H1 (cell line): ENCODE data around the gene ANKRD6. TPM values are rescaled to one million over a fixed set of nuclear protein-coding genes. Genes with fewer than 3 reads are reported as not detected.
A peak's percentile ranks its signal among the peaks of the same experiment; 100 is the strongest.

Experiments
- CTCF ChIA-PET: fragments of 300-600 bp; sonication (Branson Sonifier 250); formaldehyde crosslinking; loops from one replicate; lab custom pipeline; 2021; ENCODE audit not compliant: partially characterized antibody; lab: Charles Lee
- POLR2A ChIA-PET: fragments of 300-600 bp; sonication (Branson Sonifier 250); formaldehyde crosslinking; loops from one replicate; lab custom pipeline; 2021; ENCODE audit warnings: inconsistent platforms; ENCODE audit not compliant: partially characterized antibody; lab: Charles Lee
- DNase-seq, 2 experiments: peaks; one replicate each; pipeline versions ENCODE4 v3.0.0 to v3.0.0-alpha.2; 2010 to 2022; ENCODE audit warnings: low spot score in 2 of 2, low read depth in 1 of 2, mixed read lengths in 1 of 2
- FAIRE-seq: peaks from 2 replicates; lab custom pipeline; 2011; peaks lifted over from hg19 to GRCh38; lab: Jason Lieb, UNC
- H2AFZ ChIP-seq: 2 replicates; pipeline ENCODE4 v1.8.1; 2012; ENCODE audit warnings: low read length, inconsistent platforms
- H2AK5ac ChIP-seq: 2 replicates; pipeline ENCODE4 v1.6.1; 2013; ENCODE audit warnings: low read depth, low read length
- H2BK120ac ChIP-seq: replicated peaks from 2 replicates; pipeline ENCODE3; 2013; ENCODE audit warnings: low read depth, low read length, inconsistent platforms
- H2BK12ac ChIP-seq: 2 replicates; pipeline ENCODE4 v1.6.1; 2013; ENCODE audit warnings: low read depth, low read length
- H2BK15ac ChIP-seq: 2 replicates; pipeline ENCODE4 v1.6.1; 2013; ENCODE audit warnings: low read length
- H2BK20ac ChIP-seq: 2 replicates; pipeline ENCODE4 v1.6.1; 2013; ENCODE audit warnings: low read length
- H2BK5ac ChIP-seq: 2 replicates; pipeline ENCODE4 v1.6.1; 2013; ENCODE audit warnings: low read depth, low read length
- H3K14ac ChIP-seq: 2 replicates; pipeline ENCODE4 v1.6.1; 2013; ENCODE audit warnings: inconsistent platforms; ENCODE audit not compliant: insufficient read length
- H3K18ac ChIP-seq: 2 replicates; pipeline ENCODE4 v1.6.1; 2013; ENCODE audit warnings: low read length; ENCODE audit errors: extremely low read depth
- H3K23ac ChIP-seq: 2 replicates; pipeline ENCODE4 v1.6.1; 2013; ENCODE audit warnings: inconsistent platforms; ENCODE audit not compliant: insufficient read length
- H3K23me2 ChIP-seq: 2 replicates; pipeline ENCODE4 v1.6.1; 2013; ENCODE audit warnings: low read depth, low read length
- H3K27ac ChIP-seq: 2 replicates; pipeline ENCODE4 v1.6.1; 2011; ENCODE audit warnings: low read depth, low read length, inconsistent platforms
- H3K27me3 ChIP-seq, 4 experiments: replicated peaks in 1 of 4; 1 replicate in 1 of 4; 2 replicates in 3 of 4; pipeline versions ENCODE4 v1.6.1 to v1.8.1; 2011 to 2013; ENCODE audit warnings: low read length in 3 of 4, mild to moderate bottlenecking in 3 of 4, inconsistent platforms in 2 of 4, mixed read lengths in 2 of 4, moderate library complexity in 1 of 4; ENCODE audit not compliant: control insufficient read depth in 3 of 4, insufficient read depth in 3 of 4; ENCODE audit errors: extremely low read depth in 1 of 4
- H3K36me3 ChIP-seq, 4 experiments: 2 replicates each; pipeline versions ENCODE4 v1.6.1 to v1.8.1; 2011 to 2013; ENCODE audit warnings: mild to moderate bottlenecking in 4 of 4, low read length in 3 of 4, moderate library complexity in 2 of 4, control low read depth in 1 of 4, inconsistent platforms in 1 of 4; ENCODE audit not compliant: insufficient read depth in 4 of 4, control insufficient read depth in 2 of 4
- H3K4ac ChIP-seq: replicated peaks from 2 replicates; pipeline ENCODE3; 2013; ENCODE audit warnings: low read length, low read depth, mixed read lengths, inconsistent platforms; ENCODE audit not compliant: insufficient read length
- H3K4me1 ChIP-seq, 4 experiments: replicated peaks in 1 of 4; 1 replicate in 1 of 4; 2 replicates in 3 of 4; pipeline versions ENCODE4 v1.6.1 to v1.8.1; 2011 to 2013; ENCODE audit warnings: low read length in 3 of 4, inconsistent platforms in 2 of 4, mixed read lengths in 1 of 4; ENCODE audit not compliant: insufficient read depth in 4 of 4, control insufficient read depth in 3 of 4
- H3K4me2 ChIP-seq, 2 experiments: 2 replicates each; pipeline versions ENCODE4 v1.6.1 to v1.8.1; 2011 to 2013; ENCODE audit warnings: low read depth in 2 of 2, low read length in 2 of 2, control low read depth in 1 of 2, inconsistent platforms in 1 of 2, mild to moderate bottlenecking in 1 of 2; ENCODE audit not compliant: insufficient read depth in 1 of 2
- H3K4me3 ChIP-seq, 4 experiments: fragments of 200-600, 300-600 bp in 1 of 4; sonication (generic), shearing (Covaris generic), sonication (Bioruptor Twin) in 1 of 4; 2 replicates each; pipeline versions ENCODE4 v1.5.1 to v1.8.1; 2011 to 2016; ENCODE audit warnings: low read length in 4 of 4, low read depth in 3 of 4, control low read depth in 2 of 4, inconsistent platforms in 2 of 4, mild to moderate bottlenecking in 2 of 4, mixed read lengths in 1 of 4, moderate library complexity in 1 of 4; ENCODE audit not compliant: insufficient read depth in 2 of 4; ENCODE audit errors: extremely low read depth in 1 of 4
- H3K56ac ChIP-seq: replicated peaks from 2 replicates; pipeline ENCODE3; 2013; ENCODE audit warnings: low read depth, mild to moderate bottlenecking, mixed read lengths, low read length, inconsistent platforms; ENCODE audit not compliant: insufficient read length
- H3K79me1 ChIP-seq: 2 replicates; pipeline ENCODE4 v1.6.1; 2013; ENCODE audit warnings: low read depth, low read length, control low read depth
- H3K79me2 ChIP-seq, 2 experiments: 2 replicates each; pipeline versions ENCODE4 v1.6.1 to v1.8.1; 2012 to 2013; ENCODE audit warnings: low read length in 2 of 2, mild to moderate bottlenecking in 2 of 2, inconsistent platforms in 1 of 2; ENCODE audit not compliant: insufficient read depth in 2 of 2, control insufficient read depth in 1 of 2
- H3K9ac ChIP-seq, 4 experiments: replicated peaks in 1 of 4; 1 replicate in 1 of 4; 2 replicates in 3 of 4; pipeline versions ENCODE4 v1.6.1 to v1.8.1; 2011 to 2013; ENCODE audit warnings: low read depth in 3 of 4, low read length in 3 of 4, control low read depth in 2 of 4, mild to moderate bottlenecking in 2 of 4, moderate library complexity in 2 of 4, inconsistent platforms in 1 of 4; ENCODE audit errors: extremely low read depth in 1 of 4
- H3K9me3 ChIP-seq, 2 experiments: 2 replicates each; pipeline versions ENCODE4 v1.6.1 to v1.8.1; 2012 to 2013; ENCODE audit warnings: mild to moderate bottlenecking in 2 of 2, moderate library complexity in 2 of 2, control low read depth in 1 of 2, inconsistent platforms in 1 of 2, low read depth in 1 of 2, low read length in 1 of 2, mixed read lengths in 1 of 2; ENCODE audit not compliant: insufficient read depth in 2 of 2
- H4K20me1 ChIP-seq, 2 experiments: replicated peaks in 1 of 2; 2 replicates each; pipeline versions ENCODE3 to v1.8.1; 2011 to 2013; ENCODE audit warnings: inconsistent platforms in 2 of 2, low read length in 2 of 2, mild to moderate bottlenecking in 1 of 2; ENCODE audit not compliant: insufficient read depth in 2 of 2, control insufficient read depth in 1 of 2
- H4K5ac ChIP-seq: 2 replicates; pipeline ENCODE4 v1.6.1; 2013; ENCODE audit warnings: low read length, low read depth, mixed read lengths, inconsistent platforms; ENCODE audit not compliant: insufficient read length
- H4K8ac ChIP-seq: 2 replicates; pipeline ENCODE4 v1.8.0; 2013; ENCODE audit warnings: mild to moderate bottlenecking, moderate library complexity, low read length, inconsistent platforms; ENCODE audit not compliant: insufficient read depth; ENCODE audit errors: extremely low read depth
- H4K91ac ChIP-seq: replicated peaks from 2 replicates; pipeline ENCODE3; 2013; ENCODE audit warnings: low read length, mixed read lengths, inconsistent platforms; ENCODE audit not compliant: insufficient read length
- BCL11A ChIP-seq, 2 experiments: IDR thresholded peaks; one replicate each; pipeline ENCODE4 v1.6.1; 2011; ENCODE audit warnings: low read depth in 2 of 2, low read length in 2 of 2, mild to moderate bottlenecking in 2 of 2
- BRCA1 ChIP-seq: IDR thresholded peaks from 2 replicates; pipeline ENCODE4 v1.6.1; 2012; ENCODE audit warnings: low read depth, low read length, improper control_type of control experiment
- CHD1 ChIP-seq: IDR thresholded peaks from 2 replicates; pipeline ENCODE4 v1.6.1; 2012; ENCODE audit warnings: low read depth, low read length, improper control_type of control experiment
- EP300 ChIP-seq, 2 experiments: IDR thresholded peaks; 1 replicate in 1 of 2; 2 replicates in 1 of 2; pipeline ENCODE4 v1.6.1; 2011 to 2012; ENCODE audit warnings: low read depth in 2 of 2, low read length in 2 of 2, mild to moderate bottlenecking in 2 of 2, borderline replicate concordance in 1 of 2, inconsistent platforms in 1 of 2, moderate library complexity in 1 of 2
- FOSL1 ChIP-seq: IDR thresholded peaks from 2 replicates; pipeline ENCODE4 v1.6.1; 2011; ENCODE audit warnings: mild to moderate bottlenecking, low read depth, low read length, moderate library complexity; ENCODE audit not compliant: insufficient read depth
- HDAC2 ChIP-seq, 2 experiments: fragments of 300-600 bp in 1 of 2; sonication (generic) in 1 of 2; IDR thresholded peaks; 2 replicates each; pipeline ENCODE4 v1.6.1; 2011 to 2012; ENCODE audit warnings: low read depth in 2 of 2, low read length in 2 of 2, mild to moderate bottlenecking in 2 of 2, moderate library complexity in 2 of 2, borderline replicate concordance in 1 of 2, inconsistent platforms in 1 of 2
- KDM1A ChIP-seq: fragments of 200-600, 300-600 bp; sonication (generic); IDR thresholded peaks from 2 replicates; pipeline ENCODE4 v1.7.1; 2016; ENCODE audit warnings: mild to moderate bottlenecking, low read length, borderline replicate concordance
- RAD21 ChIP-seq, 2 experiments: IDR thresholded peaks in 1 of 2; conservative IDR thresholded peaks in 1 of 2; 2 replicates each; pipeline ENCODE4 v1.6.1; 2011; ENCODE audit warnings: low read depth in 2 of 2, low read length in 2 of 2, improper control_type of control experiment in 1 of 2, inconsistent platforms in 1 of 2, mild to moderate bottlenecking in 1 of 2, moderate library complexity in 1 of 2
- TAF1 ChIP-seq: IDR thresholded peaks from 2 replicates; pipeline ENCODE4 v1.6.1; 2011; ENCODE audit warnings: mild to moderate bottlenecking, low read depth, low read length
- WGBS, 2 experiments: shearing (Covaris generic) in 1 of 2; methylation state at CpG; one replicate each; pipeline versions ENCODE4 v1.1.6 to v1.1.7; 2013 to 2015; ENCODE audit warnings: low lambda C conversion rate in 2 of 2, mixed read lengths in 2 of 2, inconsistent platforms in 1 of 2, low coverage in 1 of 2, missing lambda C conversion rate in 1 of 2; ENCODE audit not compliant: insufficient replicate concordance in 2 of 2, insufficient coverage in 1 of 2, insufficient read length in 1 of 2; ENCODE audit errors: extremely low coverage in 1 of 2, missing lambda C conversion rate in 1 of 2; 5-methylcytosine and 5-hydroxymethylcytosine counted together
- long read RNA-seq, 2 experiments: library from RNA in 1 of 2; library from capped mRNA in 1 of 2; stranded (forward); transcript quantifications; one replicate each; pipeline ENCODE4 v2.0.0, GENCODE V29; 2021; ENCODE audit warnings: inconsistent platforms in 1 of 2
- polyA minus RNA-seq, 3 experiments: library from RNA; depleted of rRNA, polyadenylated mRNA; stranded (reverse); fragments of >200 nt; gene quantifications; 1 replicate in 2 of 3; 2 replicates in 1 of 3; pipeline ENCODE4 v1.2.3, GENCODE V29; 2011
- polyA plus RNA-seq, 7 experiments: library from polyadenylated mRNA; depleted of rRNA in 3 of 7; stranded (reverse) in 5 of 7; unstranded in 2 of 7; fragments of >200 nt in 5 of 7; fragments of 200-250 nt in 2 of 7; gene quantifications; 1 replicate in 5 of 7; 2 replicates in 1 of 7; 4 replicates in 1 of 7; pipeline versions ENCODE4 v1.2.1 to v1.2.3, GENCODE V29; 2011 to 2013; ENCODE audit warnings: missing spikeins in 2 of 7, mixed read lengths in 2 of 7
- total RNA-seq: library from RNA; stranded (reverse); fragmentation: NEBNext Ultra II Directional; extraction: Animal tissue kit (Norgen Biotek cat#: 25700); gene quantifications from 2 replicates; pipeline ENCODE4 v1.2.1, GENCODE V29; 2021

Gene ANKRD6
- total RNA-seq: 11.0 and 12.8 TPM in 2 replicates
- 5.9 and 6.2 TPM in 2 replicates for polyA plus RNA-seq (2011; rRNA removed)
- polyA plus RNA-seq (2011; cell fraction: cytosol; rRNA removed): 10.0 TPM
- polyA plus RNA-seq (2011; cell fraction: nucleus; rRNA removed): 24.0 TPM
- 10.8 to 15.1 TPM (median 13.2 TPM) in 4 replicates for polyA plus RNA-seq (2012, experiment 1 of 2)
- 1.4 TPM for polyA plus RNA-seq (2012, experiment 2 of 2)
- 11.1 TPM for polyA plus RNA-seq (2013, experiment 1 of 2)
- polyA plus RNA-seq (2013, experiment 2 of 2): 8.7 TPM
- polyA minus RNA-seq (2011; rRNA and poly(A)+ RNA removed): 13.1 and 23.8 TPM in 2 replicates
- 12.9 TPM for polyA minus RNA-seq (2011; cell fraction: cytosol; rRNA and poly(A)+ RNA removed)
- polyA minus RNA-seq (2011; cell fraction: nucleus; rRNA and poly(A)+ RNA removed): 22.4 TPM
- long read RNA-seq, experiment 1, partial matches to known transcripts: 1 of 5 reads
- long read RNA-seq, experiment 1, other reads (novel, unspliced or antisense): 3 of 5 reads
- long read RNA-seq, experiment 2: 0 reads

- no peak within 1 kb of the TSS for H4K5ac ChIP-seq
- H2AFZ ChIP-seq: peak within 1 kb of the TSS; percentile 52
- no peaks in the 10 kb centered on the region for H4K20me1 ChIP-seq
- no peak within 1 kb of the TSS for H3K56ac ChIP-seq
- no peak within 1 kb of the TSS for H2AK5ac ChIP-seq
- ChIA-PET POLR2A (interaction anchor here (0.6 kb wide), 2 partner anchors 177 to 1781 kb away, joined by 4 read pairs; no protein-coding TSS in a partner anchor), CTCF (interaction anchor here (0.6 to 8.5 kb wide), 69 partner anchors 10 to 1488 kb away, joined by 3 to 183 read pairs (median 4); partner anchors contain the start of genes LYRM2 and RRAGD)
- no peak within 1 kb of the TSS for H3K23ac ChIP-seq
- H3K4me1 ChIP-seq: peaks cover 0 to 6% (median 2%) of the 10 kb centered on the region in 4 experiments; a peak in 3 of 7 replicates
- H2BK15ac ChIP-seq: no peak within 1 kb of the TSS
- no peak within 1 kb of the TSS; the same call in 1 of the 2 replicates for H2BK12ac ChIP-seq
- H3K9ac ChIP-seq: peak within 1 kb of the TSS in 3 of 4 experiments; percentile 5 to 47 (median 38); a peak in 1 of 7 replicates
- H3K9me3 ChIP-seq: no peaks in the 10 kb centered on the region
- H4K91ac ChIP-seq: no peak within 1 kb of the TSS
- H4K8ac ChIP-seq: peak within 1 kb of the TSS; percentile 63; the same call in 1 of the 2 replicates
- no peak within 1 kb of the TSS for H2BK20ac ChIP-seq
- peaks cover 3% of the 10 kb centered on the region; the same call in 1 of the 2 replicates for H3K23me2 ChIP-seq
- H3K36me3 ChIP-seq: no peaks in the 10 kb centered on the region
- no peak within 1 kb of the TSS for H2BK5ac ChIP-seq
- H3K18ac ChIP-seq: no peak within 1 kb of the TSS
- H3K4ac ChIP-seq: peak within 1 kb of the TSS; percentile 23
- H3K27ac ChIP-seq: no peak within 1 kb of the TSS
- H2BK120ac ChIP-seq: no peak within 1 kb of the TSS
- no peak for FAIRE-seq
- H3K79me1 ChIP-seq: no peaks in the 10 kb centered on the region
- H3K79me2 ChIP-seq: no peaks in the 10 kb centered on the region
- no peak within 1 kb of the TSS for H3K14ac ChIP-seq
- H3K4me3 ChIP-seq: peak within 1 kb of the TSS; percentile 42 to 79 (median 51)
- H3K27me3 ChIP-seq: peaks cover 0 to 16% (median 6%) of the 10 kb centered on the region in 4 experiments; a peak in 5 of 7 replicates
- H3K4me2 ChIP-seq: peak within 1 kb of the TSS; percentile 73 to 92
- DNase-seq: peak; percentile 29 to 97
- WGBS, 2 experiments: 1% methylated on average over 18 of the region's 38 CpGs; no CpG with 5 or more reads in 1 of the 2 experiments
- TF ChIP-seq EP300 (IDR thresholded peaks at IDR 0.05; ENCODE audit: borderline replicate concordance in 1 of 2, low read depth in 2 of 2, low read length in 2 of 2) (peak in 1 of 2 experiments; percentile 39; a peak in 1 of 3 replicates), BCL11A (IDR thresholded peaks at IDR 0.05; ENCODE audit: low read depth in 2 of 2, low read length in 2 of 2) (no peak), KDM1A (no peak), BRCA1 (peak; percentile 49; the same call in 1 of the 2 replicates), TAF1 (0 out of 2 replicates have a peak, but pooled peaks have one; percentile 34), CHD1 (no peak), HDAC2 (IDR thresholded peaks at IDR 0.05; ENCODE audit: borderline replicate concordance in 1 of 2, low read depth in 2 of 2, low read length in 2 of 2) (peak in 1 of 2 experiments; percentile 59; a peak in 1 of 4 replicates), FOSL1 (no peak), RAD21 (IDR thresholded peaks at IDR 0.05 in 1 of 2, conservative IDR thresholded peaks at IDR 0.05 in 1 of 2; ENCODE audit: low read depth in 2 of 2, low read length in 2 of 2) (peak; percentile 86 to 100)
Measured at GRCh38 chr6:89432875-89433251, at the start of gene ANKRD6. ANKRD6 (plus strand) TSS chr6:89433152; CDS start chr6:89566977, 133,825 bp downstream.
